Endothelial cell of umbilical vein (primary cell): ENCODE data around the gene MAPK8IP3. TPM values are rescaled to one million over a fixed set of nuclear protein-coding genes. Genes with fewer than 3 reads are reported as not detected.

ENCODE experiments used
- BruUV-seq: library from RNA; stranded (reverse); fragments of 400-500 nt; replicated peaks from 2 replicates; lab custom pipeline; 2021; lab: Mats Ljungman, UMichigan
- CTCF ChIA-PET: fragments of 300-600, 350-600 bp; sonication (Branson Sonifier 250); formaldehyde crosslinking; loops from one replicate; lab custom pipeline; 2021; ENCODE audit warnings: antibody characterized with exemption, inconsistent platforms; lab: Charles Lee
- POLR2A ChIA-PET: fragments of 300-600, 350-600 bp; sonication (Branson Sonifier 250); formaldehyde crosslinking; loops from one replicate; lab custom pipeline; 2021; ENCODE audit warnings: antibody characterized with exemption, inconsistent platforms; lab: Charles Lee
- DNase-seq: peaks from one replicate; pipeline ENCODE4 v3.0.0-alpha.2; 2011; ENCODE audit warnings: low read depth, low spot score
- FAIRE-seq: peaks from 2 replicates; lab custom pipeline; 2011; peaks lifted over from hg19 to GRCh38; lab: Jason Lieb, UNC
- H2AFZ ChIP-seq: 2 replicates; pipeline ENCODE4 v1.6.0; 2012; ENCODE audit warnings: low read depth, low read length, control low read depth, inconsistent platforms
- H3K27ac ChIP-seq: 2 replicates; pipeline ENCODE4 v1.5.1; 2011; ENCODE audit warnings: low read depth, mild to moderate bottlenecking, control low read depth, low read length, moderate library complexity; ENCODE audit not compliant: insufficient read depth
- H3K27me3 ChIP-seq, 2 experiments: 2 replicates each; pipeline versions ENCODE4 v1.6.0 to v1.6.1; 2011; ENCODE audit warnings: low read length in 2 of 2, mixed read lengths in 1 of 2; ENCODE audit not compliant: control insufficient read depth in 2 of 2, insufficient read depth in 2 of 2
- H3K36me3 ChIP-seq, 2 experiments: 2 replicates in 1 of 2; 3 replicates in 1 of 2; pipeline ENCODE4 v1.5.1; 2011; ENCODE audit warnings: low read length in 2 of 2, mild to moderate bottlenecking in 1 of 2, moderate library complexity in 1 of 2; ENCODE audit not compliant: control insufficient read depth in 2 of 2, insufficient read depth in 2 of 2; ENCODE audit errors: extremely low read depth in 1 of 2
- H3K4me1 ChIP-seq: 3 replicates; pipeline ENCODE4 v1.5.1; 2011; ENCODE audit warnings: mild to moderate bottlenecking, low read length; ENCODE audit not compliant: control insufficient read depth, insufficient read depth; ENCODE audit errors: extremely low read depth
- H3K4me2 ChIP-seq: 2 replicates; pipeline ENCODE4 v1.6.1; 2011; ENCODE audit warnings: low read length, control low read depth, mixed read lengths; ENCODE audit not compliant: insufficient read depth
- H3K4me3 ChIP-seq, 3 experiments: fragments of 200-600 bp in 1 of 3; sonication (generic), shearing (Covaris generic) in 1 of 3; replicated peaks in 1 of 3; 2 replicates each; pipeline ENCODE4 v1.5.1; 2011 to 2016; ENCODE audit warnings: control low read depth in 3 of 3, low read length in 3 of 3, mild to moderate bottlenecking in 2 of 3, inconsistent platforms in 1 of 3, low read depth in 1 of 3, moderate library complexity in 1 of 3; ENCODE audit not compliant: insufficient read depth in 1 of 3
- H3K79me2 ChIP-seq: 2 replicates; pipeline ENCODE4 v1.6.0; 2012; ENCODE audit warnings: low read length, inconsistent platforms; ENCODE audit not compliant: control insufficient read depth, insufficient read depth
- H3K9ac ChIP-seq: replicated peaks from 2 replicates; pipeline ENCODE3; 2011; ENCODE audit warnings: low read length, control low read depth; ENCODE audit not compliant: insufficient read depth; ENCODE audit errors: extremely low read depth
- H3K9me1 ChIP-seq: replicated peaks from 3 replicates; pipeline ENCODE4 v1.6.0; 2011; ENCODE audit warnings: mild to moderate bottlenecking, low read length; ENCODE audit not compliant: control insufficient read depth, insufficient read depth; ENCODE audit errors: extremely low read depth
- H3K9me3 ChIP-seq: replicated peaks from 2 replicates; pipeline ENCODE4 v1.5.1; 2012; ENCODE audit warnings: low read length, inconsistent platforms; ENCODE audit not compliant: control insufficient read depth, insufficient read depth
- H4K20me1 ChIP-seq: replicated peaks from 2 replicates; pipeline ENCODE3; 2011; ENCODE audit warnings: mild to moderate bottlenecking, low read length; ENCODE audit not compliant: control insufficient read depth, insufficient read depth; ENCODE audit errors: extremely low read depth
- EZH2 ChIP-seq: IDR thresholded peaks from 2 replicates; pipeline ENCODE4 v1.6.1; 2012; ENCODE audit warnings: borderline replicate concordance, low read depth, mild to moderate bottlenecking, moderate library complexity, low read length, inconsistent platforms; ENCODE audit not compliant: severe bottlenecking
- FOS ChIP-seq: IDR thresholded peaks from 2 replicates; pipeline ENCODE4 v1.6.1; 2011; ENCODE audit warnings: mild to moderate bottlenecking, low read length, moderate library complexity, borderline replicate concordance; ENCODE audit not compliant: insufficient read depth
- GATA2 ChIP-seq: IDR thresholded peaks from 2 replicates; pipeline ENCODE4 v1.7.0; 2011; ENCODE audit warnings: low read depth, mild to moderate bottlenecking, moderate library complexity, mixed read lengths, low read length; ENCODE audit not compliant: insufficient read length, insufficient read depth
- JUN ChIP-seq: IDR thresholded peaks from 2 replicates; pipeline ENCODE4 v1.6.1; 2011; ENCODE audit warnings: borderline replicate concordance, low read depth; ENCODE audit not compliant: insufficient read length, insufficient read depth
- MYC ChIP-seq: IDR thresholded peaks from one replicate; pipeline ENCODE4 v1.6.1; 2011; ENCODE audit warnings: mild to moderate bottlenecking, low read depth, low read length
- POLR2A ChIP-seq: IDR thresholded peaks from 2 replicates; pipeline ENCODE4 v1.6.1; 2012; ENCODE audit warnings: low read depth, mild to moderate bottlenecking, control low read depth, low read length
- POLR2AphosphoS5 ChIP-seq: IDR thresholded peaks from 2 replicates; pipeline ENCODE4 v1.6.1; 2012; ENCODE audit warnings: low read depth, mild to moderate bottlenecking, control low read depth, low read length, moderate library complexity; ENCODE audit not compliant: insufficient read depth
- dilution Hi-C: fragments of 300-500 bp; cut with MboI; formaldehyde crosslinking; loops from one replicate; pipeline ENCODE4 v1.15.0; 2019; ENCODE audit warnings: low sequenced_read_pairs; ENCODE audit not compliant: extremely low pct_ligation_motif_present
- intact Hi-C: fragments of 100-400 bp; cut with micrococcal nuclease; formaldehyde crosslinking; loops from one replicate; pipeline ENCODE4 v1.10.0; 2022
- polyA plus RNA-seq, 4 experiments: library from polyadenylated mRNA; depleted of rRNA in 3 of 4; stranded (reverse) in 3 of 4; unstranded in 1 of 4; fragments of >200 nt; gene quantifications; 2 replicates each; pipeline versions ENCODE4 v1.2.1 to v1.2.3, GENCODE V29; 2011 to 2012; ENCODE audit warnings: missing spikeins in 1 of 4
- total RNA-seq: library from RNA; stranded (reverse); gene quantifications from 2 replicates; pipeline ENCODE4 v1.2.3, GENCODE V29; 2021
- TF ChIP-seq, protein P1 (sequence below), 2 donors: IDR thresholded peaks; 1 replicate in 1 of 2; 2 replicates in 1 of 2; pipeline ENCODE4 v1.5.1; 2011; ENCODE audit warnings: low read length in 2 of 2, mild to moderate bottlenecking in 2 of 2, moderate library complexity in 2 of 2, control low read depth in 1 of 2, inconsistent platforms in 1 of 2, low read depth in 1 of 2; ENCODE audit not compliant: insufficient read depth in 1 of 2; ENCODE audit errors: extremely low read depth in 1 of 2
- TF ChIP-seq, protein P2 (sequence below): IDR thresholded peaks from 2 replicates; pipeline ENCODE4 v1.6.1; 2011; ENCODE audit not compliant: insufficient read depth, insufficient read length

MAPK8IP3 gene
- total and polyA plus RNA-seq, 2 donors (not counting 3 experiments of a cell fraction or from before 2014, with no cell fraction given) = 40.7 to 92.2 TPM

DNA sequence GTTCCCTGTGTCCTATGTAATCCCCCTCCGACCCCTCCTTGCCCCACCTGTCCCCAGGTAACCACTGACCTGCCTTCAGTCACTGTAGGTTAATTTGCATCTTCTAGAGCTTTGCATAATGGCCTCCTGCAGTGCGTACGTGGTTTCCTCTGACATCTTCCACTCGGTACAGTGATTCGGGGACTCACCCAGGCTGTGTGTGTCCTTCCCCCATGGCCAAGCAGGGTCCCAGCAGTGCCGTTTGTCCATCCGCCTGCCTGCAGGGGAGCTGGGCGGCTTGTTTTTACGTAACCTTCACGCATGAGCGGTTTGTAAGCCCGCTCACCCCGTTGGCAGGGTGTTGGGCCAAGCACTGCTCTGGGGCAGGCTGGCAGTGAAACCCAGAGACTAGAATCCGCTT is 7.9 kb downstream of the MAPK8IP3 start:
- Histone ChIP-seq H3K36me3 (no peaks in the 10 kb centered on the region), H3K79me2 (peaks cover 66% of the 10 kb centered on the region), H2AFZ (no peak overlapping the region), H3K9ac (no peak overlapping the region), H3K4me1 (no peaks in the 10 kb centered on the region), H3K9me3 (no peaks in the 10 kb centered on the region), H3K9me1 (no peaks in the 10 kb centered on the region), H3K27ac (no peak overlapping the region), H3K27me3 (no peaks in the 10 kb centered on the region), H4K20me1 (no peaks in the 10 kb centered on the region), H3K4me3 (no peak overlapping the region), H3K4me2 (no peak overlapping the region)
- TF ChIP-seq POLR2A = no peak
- TF ChIP-seq EZH2 = no peak
- TF ChIP-seq JUN = no peak
- TF ChIP-seq MYC = no peak
- TF ChIP-seq, protein P1, sequence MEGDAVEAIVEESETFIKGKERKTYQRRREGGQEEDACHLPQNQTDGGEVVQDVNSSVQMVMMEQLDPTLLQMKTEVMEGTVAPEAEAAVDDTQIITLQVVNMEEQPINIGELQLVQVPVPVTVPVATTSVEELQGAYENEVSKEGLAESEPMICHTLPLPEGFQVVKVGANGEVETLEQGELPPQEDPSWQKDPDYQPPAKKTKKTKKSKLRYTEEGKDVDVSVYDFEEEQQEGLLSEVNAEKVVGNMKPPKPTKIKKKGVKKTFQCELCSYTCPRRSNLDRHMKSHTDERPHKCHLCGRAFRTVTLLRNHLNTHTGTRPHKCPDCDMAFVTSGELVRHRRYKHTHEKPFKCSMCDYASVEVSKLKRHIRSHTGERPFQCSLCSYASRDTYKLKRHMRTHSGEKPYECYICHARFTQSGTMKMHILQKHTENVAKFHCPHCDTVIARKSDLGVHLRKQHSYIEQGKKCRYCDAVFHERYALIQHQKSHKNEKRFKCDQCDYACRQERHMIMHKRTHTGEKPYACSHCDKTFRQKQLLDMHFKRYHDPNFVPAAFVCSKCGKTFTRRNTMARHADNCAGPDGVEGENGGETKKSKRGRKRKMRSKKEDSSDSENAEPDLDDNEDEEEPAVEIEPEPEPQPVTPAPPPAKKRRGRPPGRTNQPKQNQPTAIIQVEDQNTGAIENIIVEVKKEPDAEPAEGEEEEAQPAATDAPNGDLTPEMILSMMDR (IDR thresholded peaks at IDR 0.05; ENCODE audit: extremely low read depth in 1 of 2, insufficient read depth in 1 of 2, low read depth in 1 of 2, low read length in 2 of 2) = no peak
- no peak for TF ChIP-seq POLR2AphosphoS5
- TF ChIP-seq FOS = no peak
- TF ChIP-seq, protein P2, sequence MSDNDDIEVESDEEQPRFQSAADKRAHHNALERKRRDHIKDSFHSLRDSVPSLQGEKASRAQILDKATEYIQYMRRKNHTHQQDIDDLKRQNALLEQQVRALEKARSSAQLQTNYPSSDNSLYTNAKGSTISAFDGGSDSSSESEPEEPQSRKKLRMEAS = no peak
- TF ChIP-seq GATA2 = no peak
- DNase-seq = no peak
- dilution Hi-C loops (no loop called here), intact Hi-C loops (no loop called here)
- ChIA-PET CTCF (no interaction called here), POLR2A (interaction anchor here (0.5 kb wide), 1 partner anchor 9 kb away, joined by 4 read pairs; no protein-coding TSS in a partner anchor)
- FAIRE-seq = no peak
- no TSS peak for BruUV-seq
